Thoracic aorta (tissue), 2 donors: ENCODE results near the gene CNPY4. TPM values are rescaled to one million over a fixed set of nuclear protein-coding genes. Genes with fewer than 3 reads are reported as not detected.

Experiments
- ATAC-seq: fragments of 150-250 bp; one replicate; pipeline ENCODE4 v1.8.0; 2017; ENCODE audit warnings: low read depth; ENCODE audit not compliant: insufficient number of reproducible peaks, low FRiP score
- DNase-seq: peaks from one replicate; pipeline ENCODE4 v3.0.0-alpha.2; 2020; ENCODE audit warnings: low spot score
- H3K27ac ChIP-seq, 2 donors: fragments of 200-600 bp; sonication (generic); 1 replicate in 1 of 2; 2 replicates in 1 of 2; pipeline ENCODE4 v1.5.1; 2016; ENCODE audit warnings: mild to moderate bottlenecking in 2 of 2, moderate library complexity in 2 of 2
- H3K27me3 ChIP-seq: fragments of 200-600 bp; sonication (generic); replicated peaks from 2 replicates; pipeline ENCODE4 v1.6.0; 2016; ENCODE audit warnings: mild to moderate bottlenecking; ENCODE audit not compliant: insufficient read depth
- H3K36me3 ChIP-seq: fragments of 200-600 bp; sonication (generic); one replicate; pipeline ENCODE4 v1.5.1; 2016
- H3K4me1 ChIP-seq, 2 donors: fragments of 200-600 bp; sonication (generic); 1 replicate in 1 of 2; 2 replicates in 1 of 2; pipeline versions ENCODE4 v1.5.1 to v1.6.0; 2016; ENCODE audit warnings: low read depth in 2 of 2, mild to moderate bottlenecking in 1 of 2; ENCODE audit not compliant: control insufficient read depth in 1 of 2
- H3K4me3 ChIP-seq: fragments of 200-600 bp; sonication (generic); 2 replicates; pipeline ENCODE4 v1.5.1; 2016; ENCODE audit warnings: mild to moderate bottlenecking
- H3K9me3 ChIP-seq: fragments of 200-600 bp; sonication (generic); 2 replicates; pipeline ENCODE4 v1.5.1; 2016
- total RNA-seq, 2 donors: library from RNA; depleted of rRNA; stranded (reverse); fragments of >200 nt; gene quantifications; one replicate each; pipeline versions ENCODE4 v1.1.0 to v1.2.3, GENCODE V29; 2016
- TF ChIP-seq, protein P1 (sequence below): fragments of 200-600 bp; sonication (generic); IDR thresholded peaks from one replicate; pipeline ENCODE4 v1.5.1; 2019; ENCODE audit warnings: antibody characterized with exemption

Gene CNPY4
- total RNA-seq, 2 donors from 2014 or later: 12.6 to 13.7 TPM

DNA sequence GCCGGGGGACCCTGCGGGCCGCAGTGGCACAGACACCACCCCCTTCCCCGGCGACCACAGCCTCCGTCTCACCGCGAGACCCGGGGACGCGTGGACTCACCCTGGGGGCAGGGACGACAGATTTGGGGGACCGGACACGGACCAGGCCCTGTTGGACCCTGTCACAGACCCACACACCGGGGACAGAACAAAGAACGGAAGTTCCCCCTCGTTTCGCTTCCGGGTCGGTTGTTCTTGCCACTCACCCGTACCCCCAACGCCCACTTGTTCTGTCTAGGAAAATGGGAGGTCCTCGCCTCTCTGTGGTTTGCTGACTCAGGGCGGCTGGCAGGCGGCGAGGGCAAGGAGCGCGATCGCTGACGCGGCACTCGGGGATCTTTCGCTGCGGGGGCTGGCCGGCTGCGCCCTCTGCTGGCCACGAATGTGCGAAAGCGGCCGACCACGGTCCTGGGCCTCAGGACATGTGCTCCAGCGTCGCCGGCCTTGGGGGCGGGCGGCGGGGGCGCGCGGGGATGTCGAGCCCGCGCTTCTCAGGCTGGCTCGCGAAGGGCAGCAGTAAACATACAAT is 37.8 kb upstream of the CNPY4 start, which contains the start of gene ZNF3:
Gene ZNF3 (minus strand): TSS at position 189 of the 568 bp plus-strand sequence. CDS start 4,366 bp downstream, outside the sequence.
- peak; percentile 97 for DNase-seq
- H3K4me3 ChIP-seq: peak within 1 kb of the TSS; percentile 80

DNA sequence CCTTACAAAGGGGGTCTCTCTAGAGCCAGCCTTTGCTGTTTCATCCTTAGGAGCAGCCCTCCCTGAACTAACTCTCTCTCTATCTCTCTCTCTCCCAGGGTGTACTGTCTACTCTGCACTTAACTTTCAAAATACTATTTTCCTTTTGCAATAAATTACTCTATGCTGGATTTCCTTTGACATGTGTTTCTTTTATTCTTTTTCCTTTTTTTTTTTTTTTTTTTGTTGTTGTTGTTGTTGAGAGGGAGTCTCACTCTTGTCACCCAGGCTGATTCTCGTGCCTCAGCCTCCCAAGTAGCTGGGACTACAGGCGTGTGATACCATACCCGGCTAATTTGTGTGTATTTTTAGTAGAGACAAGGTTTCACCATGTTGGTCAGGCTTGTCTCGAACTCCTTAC is 36.5 kb upstream of the CNPY4 start:
- Histone ChIP-seq H3K27me3 (no peaks in the 10 kb centered on the region), H3K36me3 (peaks cover 2% of the 10 kb centered on the region), H3K4me1 (peaks cover 20 to 35% of the 10 kb centered on the region in 2 donors), H3K4me3 (no peak overlapping the region), H3K27ac (no peak overlapping the region), H3K9me3 (no peaks in the 10 kb centered on the region)
- no peak for DNase-seq
- ATAC-seq: no peak
- TF ChIP-seq, protein P1, sequence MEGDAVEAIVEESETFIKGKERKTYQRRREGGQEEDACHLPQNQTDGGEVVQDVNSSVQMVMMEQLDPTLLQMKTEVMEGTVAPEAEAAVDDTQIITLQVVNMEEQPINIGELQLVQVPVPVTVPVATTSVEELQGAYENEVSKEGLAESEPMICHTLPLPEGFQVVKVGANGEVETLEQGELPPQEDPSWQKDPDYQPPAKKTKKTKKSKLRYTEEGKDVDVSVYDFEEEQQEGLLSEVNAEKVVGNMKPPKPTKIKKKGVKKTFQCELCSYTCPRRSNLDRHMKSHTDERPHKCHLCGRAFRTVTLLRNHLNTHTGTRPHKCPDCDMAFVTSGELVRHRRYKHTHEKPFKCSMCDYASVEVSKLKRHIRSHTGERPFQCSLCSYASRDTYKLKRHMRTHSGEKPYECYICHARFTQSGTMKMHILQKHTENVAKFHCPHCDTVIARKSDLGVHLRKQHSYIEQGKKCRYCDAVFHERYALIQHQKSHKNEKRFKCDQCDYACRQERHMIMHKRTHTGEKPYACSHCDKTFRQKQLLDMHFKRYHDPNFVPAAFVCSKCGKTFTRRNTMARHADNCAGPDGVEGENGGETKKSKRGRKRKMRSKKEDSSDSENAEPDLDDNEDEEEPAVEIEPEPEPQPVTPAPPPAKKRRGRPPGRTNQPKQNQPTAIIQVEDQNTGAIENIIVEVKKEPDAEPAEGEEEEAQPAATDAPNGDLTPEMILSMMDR: no peak

More for the DNA sequence above, 37.8 kb upstream of the CNPY4 start, which contains the start of gene ZNF3:
- H3K27me3 ChIP-seq: no peaks in the 10 kb centered on the region
- TF ChIP-seq, protein P1: peak; percentile 95
- peaks cover 19 to 34% of the 10 kb centered on the region in 2 donors for H3K4me1 ChIP-seq
- no peaks in the 10 kb centered on the region for H3K9me3 ChIP-seq
- ATAC-seq: peak; percentile 97
- peaks cover 10% of the 10 kb centered on the region for H3K36me3 ChIP-seq
- H3K27ac ChIP-seq: peak within 1 kb of the TSS; percentile 70 to 86

DNA sequence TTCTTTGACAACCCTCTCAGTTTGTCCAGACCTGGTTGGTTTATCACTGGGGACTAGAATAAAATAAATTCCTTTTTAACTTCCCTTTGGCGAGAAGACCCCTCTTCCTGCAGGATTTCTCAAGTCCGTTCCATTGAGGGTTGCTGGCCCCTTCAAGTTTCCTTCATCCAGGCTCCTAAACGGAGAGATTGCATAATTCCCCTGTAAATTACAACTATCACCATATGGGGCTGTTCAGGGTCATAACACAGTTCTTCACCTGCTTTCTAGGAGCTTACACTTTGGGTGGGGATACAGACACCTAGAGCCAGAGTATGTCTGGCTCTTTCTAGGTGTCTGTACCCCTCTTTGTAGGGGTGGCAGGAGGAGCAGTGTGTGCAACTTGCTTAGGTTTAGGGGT is 33.9 kb upstream of the CNPY4 start:
- TF ChIP-seq, protein P1: no peak
- H3K27ac ChIP-seq: no peak overlapping the region

DNA sequence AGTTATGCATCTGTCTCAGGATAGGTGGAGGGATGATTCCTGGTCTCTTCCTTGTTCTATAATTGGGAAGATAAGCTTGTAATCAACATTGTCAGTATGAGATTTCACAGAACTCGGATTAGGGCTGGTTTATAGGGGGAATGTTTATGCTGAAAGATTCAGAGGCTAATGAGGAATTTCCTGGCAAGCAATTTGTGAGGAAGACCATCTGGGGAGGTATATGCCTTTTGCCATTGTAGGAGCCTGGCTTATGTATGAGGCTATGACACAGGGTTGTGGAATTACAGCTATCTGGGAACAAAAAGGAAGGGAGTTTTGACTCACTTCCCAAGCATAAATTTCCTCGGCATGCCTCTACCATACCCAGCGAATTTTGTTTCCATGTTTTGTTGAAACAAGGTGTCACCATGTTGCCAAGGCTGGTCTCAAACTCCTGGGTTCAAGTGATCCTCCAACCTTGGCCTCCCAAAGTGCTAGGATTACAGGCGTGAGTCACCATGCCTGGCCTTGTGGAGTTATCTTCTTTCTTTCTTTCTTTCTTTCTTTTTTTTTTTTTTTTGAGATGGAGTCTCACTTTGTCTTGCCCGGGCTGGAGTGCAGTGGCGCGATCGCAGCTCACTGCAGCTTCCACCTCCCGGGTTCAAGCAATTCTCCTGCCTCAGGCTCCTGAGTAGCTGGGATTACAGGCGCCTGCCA is 32.2 kb upstream of the CNPY4 start:
- Histone ChIP-seq H3K27me3 (no peaks in the 10 kb centered on the region), H3K9me3 (no peaks in the 10 kb centered on the region), H3K4me3 (no peak overlapping the region), H3K36me3 (peaks cover 16% of the 10 kb centered on the region), H3K4me1 (peaks cover 12 to 22% of the 10 kb centered on the region in 2 donors), H3K27ac (peak overlapping the region in 1 of 2 donors; percentile 72)
- TF ChIP-seq, protein P1: no peak
- ATAC-seq: no peak
- no peak for DNase-seq

More for the DNA sequence above, 33.9 kb upstream of the CNPY4 start:
- Histone ChIP-seq H3K4me1 (peaks cover 19 to 31% of the 10 kb centered on the region in 2 donors), H3K27me3 (no peaks in the 10 kb centered on the region), H3K9me3 (no peaks in the 10 kb centered on the region), H3K36me3 (no peaks in the 10 kb centered on the region), H3K4me3 (no peak overlapping the region)
- DNase-seq (no peak), ATAC-seq (no peak)

DNA sequence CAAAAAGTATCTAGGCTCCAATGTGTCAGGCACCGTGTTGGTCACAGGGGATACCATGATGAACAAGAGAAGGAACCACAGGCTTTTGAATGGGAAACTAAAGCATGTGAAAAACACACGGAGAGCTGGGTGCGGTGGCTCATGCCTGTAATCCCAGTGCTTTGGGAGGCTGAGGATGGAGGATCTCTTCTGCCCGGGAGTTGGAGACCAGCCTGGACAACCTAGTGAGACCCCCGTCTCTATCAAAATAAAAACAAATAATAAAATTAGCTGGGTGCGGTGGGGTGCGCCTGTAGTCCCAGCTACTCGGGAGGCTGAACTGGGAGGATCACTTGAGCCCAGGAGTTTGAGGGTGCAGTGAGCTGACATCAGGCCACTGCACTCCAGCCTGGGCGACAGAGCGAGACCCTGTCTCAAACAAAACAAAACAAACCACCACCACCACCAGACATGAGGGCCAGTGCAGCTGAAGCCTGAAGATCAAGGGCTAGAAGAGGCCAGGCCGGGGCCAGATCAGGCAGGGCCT is 31.3 kb upstream of the CNPY4 start:
- no peaks in the 10 kb centered on the region for H3K27me3 ChIP-seq
- peaks cover 11 to 15% of the 10 kb centered on the region in 2 donors for H3K4me1 ChIP-seq
- peaks cover 21% of the 10 kb centered on the region for H3K36me3 ChIP-seq

More for the DNA sequence above, 31.3 kb upstream of the CNPY4 start:
- Histone ChIP-seq H3K27ac (peak overlapping the region; percentile 72), H3K9me3 (no peaks in the 10 kb centered on the region), H3K4me3 (peak overlapping the region; percentile 80)
- ATAC-seq (no peak), DNase-seq (no peak)
- TF ChIP-seq, protein P1: no peak
